NK-92 treated with Interleukin-12 subunit alpha and Interleukin-12 subunit beta, amount 100 ng/mL, for 24 hours (cell line): ENCODE data around the gene EPPIN.

Experiments
- DNase-seq: peaks from one replicate; lab custom pipeline; 2025; lab: John Stamatoyannopoulos, UW

Gene EPPIN

DNA sequence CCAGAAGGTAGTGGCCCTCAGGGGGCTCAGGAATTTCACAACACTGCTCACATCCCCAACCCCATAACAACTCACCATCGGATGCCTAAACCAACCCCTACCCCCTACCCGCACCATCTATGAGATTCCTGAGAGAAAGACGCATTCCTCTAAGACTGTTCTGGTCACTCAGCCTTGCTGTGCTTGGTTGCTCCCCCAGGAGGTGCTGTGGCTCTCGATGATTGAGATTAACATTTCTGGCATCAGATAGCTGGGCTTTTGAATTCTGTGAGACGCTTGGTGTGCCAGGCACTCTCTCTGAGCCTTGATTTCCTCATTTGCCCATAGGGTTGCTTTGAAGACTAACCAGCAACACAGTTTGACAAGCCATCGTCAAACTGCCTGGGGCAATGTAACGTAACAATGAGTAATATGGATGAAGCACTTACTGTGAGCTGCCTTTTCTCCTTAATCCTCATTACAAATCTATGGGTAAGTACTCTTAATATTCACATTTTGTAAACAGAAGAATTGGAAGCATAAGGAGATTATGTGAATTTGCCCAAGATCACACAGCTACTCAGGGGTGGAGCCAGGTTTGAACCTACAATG is 8.9 kb downstream of the EPPIN start:
- DNase-seq, result no peak

DNA sequence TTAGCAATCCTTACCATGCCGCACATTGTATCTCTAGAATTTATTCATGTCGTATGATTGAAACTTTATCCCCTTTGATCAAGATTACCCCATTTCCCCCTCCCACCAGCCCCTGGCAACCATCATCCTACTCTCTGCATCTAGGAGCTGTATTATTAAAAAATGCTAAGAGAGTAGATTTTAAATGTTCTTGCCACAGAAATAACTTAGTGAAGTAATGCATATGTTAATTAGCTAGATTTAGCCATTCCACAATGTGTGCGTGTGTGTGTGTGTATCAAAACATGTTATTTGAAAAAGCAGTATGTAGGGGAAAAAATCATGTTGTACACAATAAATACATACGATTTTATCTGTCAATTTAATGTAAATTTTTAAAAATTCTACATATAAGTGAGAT is 19.9 kb downstream of the EPPIN start:
- no peak for DNase-seq

DNA sequence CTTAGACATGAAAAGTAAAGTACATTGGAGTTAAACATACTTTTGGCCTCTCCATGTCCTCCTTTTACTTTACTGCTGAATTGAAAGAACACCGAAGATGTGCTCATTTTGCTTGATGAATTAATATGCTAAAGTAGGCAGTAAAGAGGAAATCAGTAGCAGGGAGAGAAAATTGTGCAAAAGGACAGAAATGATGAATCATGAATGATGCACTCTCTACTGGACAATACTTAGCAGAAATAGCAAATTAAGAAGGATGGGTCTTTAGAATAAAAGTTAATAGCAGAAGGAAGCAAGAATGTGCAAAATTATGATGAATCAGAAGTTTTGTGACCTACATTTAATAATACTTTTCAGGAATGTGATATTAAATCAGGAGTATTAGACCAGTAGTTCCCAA is 23.4 kb downstream of the EPPIN start:
- no peak for DNase-seq

DNA sequence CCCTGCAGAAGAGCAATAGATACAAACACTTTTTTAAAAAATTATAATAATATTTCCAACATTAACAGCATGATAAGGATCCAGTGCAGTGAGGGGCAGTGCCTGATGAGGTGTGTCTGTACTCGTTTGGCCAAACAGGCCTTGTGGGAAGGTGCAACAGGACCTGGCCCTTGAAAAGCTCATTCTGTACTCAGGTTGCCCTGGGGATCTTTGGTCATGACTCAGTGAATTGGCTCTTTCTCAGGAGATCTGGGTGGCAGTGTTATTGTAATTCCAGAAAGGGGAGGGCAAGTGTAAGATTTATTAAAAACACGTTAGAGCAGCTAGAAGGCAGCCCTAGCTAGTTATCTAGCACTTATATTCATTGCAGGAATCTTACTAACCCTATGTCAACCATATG is 28.9 kb downstream of the EPPIN start:
- DNase-seq, result no peak

DNA sequence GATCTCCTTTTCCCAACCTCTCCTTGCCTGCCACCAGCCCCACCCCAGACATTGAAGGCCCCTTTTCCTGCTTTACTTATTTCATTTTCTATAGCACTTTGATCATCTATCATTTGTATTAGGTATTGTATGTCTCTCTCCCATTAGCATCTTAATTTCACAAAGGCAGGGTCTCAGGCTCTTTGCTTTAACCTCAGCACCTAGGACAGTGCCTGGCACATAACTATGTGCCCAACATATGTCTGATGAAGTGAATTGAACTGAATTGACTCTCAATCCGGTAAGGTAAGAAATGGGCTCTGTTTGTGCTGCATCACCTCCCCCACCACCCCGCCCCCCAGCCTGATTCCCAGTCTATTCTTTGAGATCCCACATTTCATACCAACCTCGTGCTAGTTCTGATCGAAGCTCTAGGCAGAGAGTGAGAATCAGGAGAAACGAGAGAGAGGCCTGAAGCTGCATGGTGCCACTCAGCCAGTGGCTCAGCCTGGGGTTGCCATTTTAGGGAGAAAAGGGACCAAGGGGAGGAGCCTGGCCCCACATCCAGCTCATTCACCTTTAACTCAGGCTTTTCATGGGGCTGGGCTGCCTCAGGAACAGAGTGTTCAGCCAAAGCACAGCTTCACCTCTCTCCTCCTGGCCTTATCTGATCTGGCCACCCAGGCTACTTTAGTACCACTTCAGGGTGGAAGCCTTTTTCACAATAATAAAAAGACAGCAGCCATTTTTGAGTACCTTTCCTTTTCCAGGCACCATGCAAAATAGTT is 31.9 kb downstream of the EPPIN start, which contains the start of gene SPINT3:
SPINT3 (minus strand) TSS at position 476 of the 767 bp plus-strand sequence; CDS start at position 462, 14 bp downstream.
- DNase-seq, result no peak

DNA sequence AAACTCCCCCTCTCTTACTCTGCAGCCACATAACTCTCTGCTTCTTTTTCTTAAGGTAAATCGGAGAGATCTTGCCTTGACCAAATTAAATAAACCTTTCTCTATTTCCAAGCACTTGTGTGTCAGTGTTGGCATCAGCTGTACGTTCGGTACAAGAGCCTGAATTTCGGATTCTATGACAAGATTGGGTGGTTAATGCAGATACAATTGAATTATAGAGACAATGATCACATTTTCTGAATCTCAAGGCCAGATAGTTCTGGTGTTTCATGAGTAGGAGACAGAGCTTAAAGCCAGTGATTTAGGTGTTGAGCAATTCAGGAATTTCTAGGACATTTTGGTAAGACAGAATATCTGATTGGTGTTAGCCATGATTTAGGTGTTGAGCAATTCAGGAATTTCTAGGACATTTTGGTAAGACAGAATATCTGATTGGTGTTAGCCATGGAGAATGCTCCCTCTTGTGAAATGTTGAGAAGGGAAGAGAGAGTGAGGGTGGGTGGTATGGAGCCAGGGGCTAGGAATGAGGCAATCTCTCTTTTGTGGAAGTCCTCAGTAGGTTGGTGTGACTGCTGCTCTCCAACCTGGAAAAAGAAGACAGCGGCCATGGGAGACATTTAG is 36.8 kb downstream of the EPPIN start:
- DNase-seq, result no peak

DNA sequence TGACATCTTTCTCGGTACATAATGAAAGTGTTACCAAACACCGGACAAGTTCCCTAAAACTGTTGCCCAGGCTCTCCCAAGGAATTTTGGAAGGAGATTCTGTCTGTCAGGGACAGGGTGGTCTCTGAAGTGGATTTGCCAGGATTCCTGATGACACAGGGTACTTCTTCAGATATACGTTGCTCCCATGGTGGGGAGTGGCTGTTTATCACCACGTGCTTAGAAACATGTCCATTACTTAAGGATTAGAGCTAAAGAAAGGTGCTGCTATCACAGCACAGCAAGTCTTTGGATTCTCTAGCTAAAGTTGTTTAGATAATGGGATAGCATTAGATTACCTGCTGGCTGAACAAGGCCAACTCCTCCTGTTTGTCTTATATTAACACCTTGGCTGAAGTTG is 38.1 kb downstream of the EPPIN start:
- DNase-seq, result no peak

DNA sequence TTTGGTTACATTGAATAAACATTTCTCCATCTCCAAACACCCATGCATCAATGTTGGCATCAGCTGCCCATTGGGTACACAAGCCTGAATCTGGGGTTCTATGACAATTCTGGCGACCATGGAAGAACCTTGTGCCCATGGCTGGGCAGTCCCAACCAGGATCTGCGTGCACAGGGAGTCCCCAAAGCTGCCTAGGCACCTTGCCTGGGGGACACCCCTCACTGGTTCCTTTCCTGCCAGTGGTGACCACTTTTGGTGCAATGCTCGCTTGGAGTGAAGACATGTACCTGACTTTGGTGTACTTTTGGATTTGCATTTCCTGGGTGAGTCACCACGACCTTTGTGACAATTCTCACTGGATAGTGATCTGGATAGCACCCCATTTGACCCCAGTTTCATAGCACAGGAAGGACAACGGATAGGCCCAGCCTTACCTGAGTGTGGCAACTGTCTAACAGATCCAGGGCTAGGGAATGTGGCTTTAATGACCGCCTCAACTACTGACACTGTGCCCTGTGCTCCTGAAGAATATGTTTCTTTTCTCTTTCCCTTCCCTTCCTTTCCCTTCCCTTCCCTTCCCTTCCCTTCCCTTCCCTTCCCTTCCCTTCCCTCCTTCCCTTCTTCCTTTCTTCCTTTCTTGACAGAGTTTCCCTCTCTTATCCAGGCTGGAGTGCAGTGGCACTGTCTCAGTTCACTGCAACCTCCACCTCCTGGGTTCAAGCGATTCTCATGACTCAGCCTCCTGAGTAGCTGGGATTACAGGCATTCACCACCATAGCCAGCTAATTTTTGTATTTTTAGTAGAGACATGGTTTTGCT is 38.9 kb downstream of the EPPIN start:
- no peak for DNase-seq

DNA sequence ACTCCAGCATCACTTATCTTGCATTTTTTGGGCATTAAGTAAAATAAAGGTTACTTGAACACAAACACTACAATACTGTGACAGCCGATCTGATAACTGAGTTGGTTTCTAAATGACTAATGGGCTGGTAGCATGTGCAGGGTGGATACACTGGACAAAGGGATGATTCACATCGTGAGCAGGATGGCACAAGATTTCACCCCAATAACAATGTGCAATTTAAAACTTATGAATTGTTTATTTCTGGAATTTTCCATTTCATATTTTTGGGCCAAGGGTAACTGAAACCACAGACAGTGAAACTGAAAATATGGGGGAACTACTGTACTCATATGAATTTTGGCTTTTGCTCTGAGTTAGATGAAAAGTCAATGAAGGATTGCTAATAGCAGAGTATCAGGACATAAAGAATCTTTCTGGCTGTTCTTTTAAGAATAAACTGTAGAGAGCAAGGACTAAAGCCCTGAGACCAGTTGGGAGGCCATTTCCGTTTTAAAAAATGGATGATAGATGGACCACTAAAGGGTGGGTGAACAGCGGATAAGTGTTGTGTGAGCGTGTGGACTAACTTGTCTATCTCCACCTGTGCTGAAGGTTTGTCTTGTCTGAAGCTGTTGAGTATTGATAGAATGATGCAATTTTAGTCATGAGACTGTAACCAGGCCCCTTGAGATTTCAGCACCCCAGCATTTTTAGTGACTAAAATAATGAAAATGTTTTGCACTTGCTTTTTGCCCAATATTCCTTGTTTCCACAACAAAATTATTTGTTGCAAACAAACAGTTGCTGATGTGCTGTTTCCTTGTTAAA is 40.0 kb downstream of the EPPIN start:
- no peak for DNase-seq

DNA sequence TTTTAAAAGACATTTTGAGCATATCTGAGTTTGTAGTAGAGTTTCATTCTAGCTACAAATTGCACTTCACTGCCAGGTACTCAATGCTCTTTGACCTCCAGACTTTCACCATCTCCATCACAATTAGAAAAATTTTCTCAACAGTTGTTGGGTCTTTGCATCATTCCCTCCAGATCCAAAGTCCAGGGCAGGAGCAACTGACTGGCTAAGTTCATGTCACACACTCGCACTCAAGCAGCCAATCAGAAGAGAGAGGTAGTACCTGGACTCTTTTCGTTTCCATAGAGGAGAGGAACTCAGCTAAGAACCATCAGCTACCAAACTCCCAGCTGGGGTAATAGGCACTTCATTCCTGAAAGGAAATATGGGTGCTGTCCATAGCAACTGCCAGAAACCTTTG is 40.8 kb downstream of the EPPIN start:
- no peak for DNase-seq

DNA sequence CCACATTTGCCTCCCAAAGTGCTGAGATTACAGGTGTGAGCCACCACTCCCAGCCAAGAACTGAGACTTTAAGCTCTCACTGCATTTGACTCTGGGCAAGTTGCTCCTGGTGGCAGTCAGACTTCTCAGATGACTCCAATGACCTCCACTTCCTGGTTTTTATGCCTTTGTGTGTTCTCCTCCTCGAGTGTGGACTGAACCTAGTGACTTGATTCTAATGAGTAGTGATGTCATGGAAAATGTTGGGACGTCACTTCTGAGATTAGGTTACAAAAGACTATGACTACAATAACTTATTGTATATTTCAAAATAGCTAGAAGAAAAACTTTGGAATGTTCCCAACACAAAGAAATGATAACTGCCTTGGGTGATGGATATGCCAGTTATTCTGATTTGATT is 43.8 kb downstream of the EPPIN start:
- DNase-seq, result no peak

DNA sequence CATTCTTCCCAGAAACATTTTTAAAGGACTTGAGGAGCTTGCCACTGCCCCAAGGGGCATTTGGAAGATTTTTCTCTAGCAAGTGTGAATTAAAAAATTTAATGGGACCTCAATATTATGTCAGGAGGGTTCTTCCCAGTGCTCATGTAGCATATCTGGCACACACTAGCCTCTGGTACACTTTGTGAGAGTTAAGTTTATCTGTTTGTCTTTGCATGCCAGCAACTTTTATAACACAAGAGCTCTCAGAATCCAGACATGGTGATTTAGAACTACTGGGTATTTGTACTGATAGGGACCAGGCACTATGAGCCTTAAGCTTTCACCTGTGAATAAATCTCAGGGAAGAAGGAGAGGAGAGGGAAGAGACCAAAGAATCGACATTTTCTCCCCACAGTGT is 44.6 kb downstream of the EPPIN start:
- DNase-seq, result no peak

DNA sequence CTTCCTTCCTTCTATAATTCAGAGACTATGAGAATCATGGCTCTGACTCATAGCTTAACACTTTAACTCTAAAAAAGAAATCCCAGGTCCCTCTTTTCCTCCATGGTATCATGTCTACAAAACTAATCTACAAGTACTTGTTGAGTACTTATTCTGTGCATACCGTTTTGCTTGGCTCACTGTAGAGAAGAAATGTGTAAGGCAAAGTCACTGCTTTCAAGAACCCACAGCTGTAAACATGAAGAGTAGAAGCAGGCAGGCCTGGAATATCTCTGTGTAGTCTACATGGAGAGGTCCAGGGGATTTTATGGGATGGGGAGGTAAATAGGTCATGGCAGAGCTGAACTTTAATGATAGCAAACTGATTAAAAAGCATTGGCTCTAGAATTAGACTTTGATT is 45.6 kb downstream of the EPPIN start:
- DNase-seq, result no peak

DNA sequence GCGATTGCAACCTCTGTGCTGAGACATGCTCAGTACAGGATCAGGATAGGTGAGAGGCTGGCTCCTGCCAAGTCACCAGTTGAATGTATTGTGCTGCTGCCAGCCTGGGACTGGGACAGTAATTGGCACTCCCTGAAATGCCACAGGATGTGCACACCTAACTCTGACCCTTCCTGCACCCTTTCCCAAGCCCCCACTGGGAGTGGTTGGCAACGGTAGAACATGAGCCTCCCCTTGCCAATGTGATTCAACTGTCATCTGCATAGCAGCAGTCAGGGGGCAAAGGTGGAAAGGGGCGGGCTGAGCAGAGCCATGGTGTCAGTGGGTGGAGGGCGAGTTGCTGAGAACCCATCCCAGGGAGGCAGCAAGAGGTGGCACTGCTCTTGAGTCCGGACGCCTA is 47.2 kb downstream of the EPPIN start:
- DNase-seq, result no peak

DNA sequence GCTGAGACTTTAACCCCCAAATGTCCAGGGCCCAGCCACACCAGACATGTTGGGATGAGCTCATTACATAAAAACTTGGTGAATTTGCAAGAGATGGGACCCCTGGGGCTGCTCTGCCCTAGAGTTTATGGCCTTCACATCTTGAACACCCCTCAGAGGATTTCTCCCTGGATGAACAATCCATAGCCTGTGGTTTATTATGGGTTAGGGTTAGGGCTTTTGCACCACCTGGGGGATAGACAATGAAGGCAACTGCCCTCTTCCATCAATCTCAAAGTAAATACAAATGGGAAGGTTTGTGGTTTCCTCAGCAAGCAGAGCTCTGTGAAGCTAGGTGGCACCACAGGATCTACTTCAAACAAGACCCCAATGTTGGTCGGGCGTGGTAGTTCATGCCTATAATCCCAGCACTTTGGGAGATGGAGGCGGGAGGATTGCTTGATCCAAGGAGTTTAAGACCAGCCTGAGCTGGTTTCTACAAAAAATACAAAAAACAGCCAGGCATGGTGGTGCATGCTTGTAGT is 49.2 kb downstream of the EPPIN start:
- DNase-seq, result no peak

DNA sequence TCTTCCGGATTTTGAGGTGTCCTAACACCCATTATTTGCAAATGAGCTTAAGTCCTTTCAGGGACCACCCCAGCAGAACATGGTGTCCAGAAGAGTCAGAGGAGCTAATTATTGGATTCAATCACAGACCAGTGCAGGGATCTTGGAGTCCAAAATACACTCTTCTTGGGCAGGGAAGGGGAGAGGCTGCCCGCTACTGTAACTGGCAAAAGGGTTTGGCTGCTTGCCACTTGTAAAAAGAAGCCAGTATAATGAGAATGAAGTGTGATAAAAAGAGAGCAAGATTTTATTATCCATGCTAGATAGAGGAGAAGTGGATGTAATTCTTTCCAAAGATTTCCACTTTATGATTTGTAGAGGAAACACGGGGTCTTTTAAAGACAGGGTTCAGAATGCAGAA is 51.0 kb downstream of the EPPIN start:
- DNase-seq, result no peak

DNA sequence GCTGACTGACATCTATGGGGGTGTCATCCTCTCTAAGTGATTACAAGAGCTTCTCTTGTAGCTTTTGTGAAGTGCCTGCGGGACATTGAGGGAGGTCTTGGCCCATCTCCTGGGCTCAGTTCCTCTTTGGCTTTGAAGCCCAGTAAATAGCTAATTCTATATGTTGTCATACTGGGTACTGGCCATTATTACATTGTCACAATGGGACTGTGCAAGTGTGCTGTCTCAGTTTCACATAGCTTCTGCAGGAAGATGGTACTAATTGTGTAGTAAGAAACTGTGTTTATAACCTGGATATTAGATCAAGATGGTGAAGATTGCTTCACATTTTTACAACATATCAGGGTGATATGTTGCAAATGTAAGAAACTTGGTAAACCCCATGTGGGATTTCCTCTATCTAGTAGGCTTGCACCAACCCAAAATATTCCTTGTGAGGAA is 51.7 kb downstream of the EPPIN start:
- DNase-seq, result no peak
